ENCODE results near the gene PDCL3.

The PDCL3 gene

GRCh38 chr2:100526868-100527267 lies 35.9 kb upstream of the PDCL3 start:
- TF ChIP-seq CTCF (conservative IDR thresholded peaks at IDR 0.05; ENCODE audit: low read depth, low read length) = no peak
- no peak for DNase-seq (ENCODE audit: low read depth)
- H3K4me3 ChIP-seq (ENCODE audit: low read depth, low read length) = no peak overlapping the region

- no peak for DNase-seq (ENCODE audit: low read depth)
- no peak for TF ChIP-seq CTCF (conservative IDR thresholded peaks at IDR 0.05; ENCODE audit: low read depth, low read length)
- no peak overlapping the region for H3K4me3 ChIP-seq (ENCODE audit: low read depth, low read length)
Measured at GRCh38 chr2:100527440-100528015, 35.3 kb upstream of the PDCL3 start.

- no peak overlapping the region for H3K4me3 ChIP-seq (ENCODE audit: low read depth, low read length)
- TF ChIP-seq CTCF (conservative IDR thresholded peaks at IDR 0.05; ENCODE audit: low read depth, low read length) = no peak
- no peak for DNase-seq (ENCODE audit: low read depth)
Measured at GRCh38 chr2:100529176-100529575, 33.6 kb upstream of the PDCL3 start.

GRCh38 chr2:100529900-100530299 lies 32.9 kb upstream of the PDCL3 start:
- no peak for DNase-seq (ENCODE audit: low read depth)
- TF ChIP-seq CTCF (conservative IDR thresholded peaks at IDR 0.05; ENCODE audit: low read depth, low read length) = no peak
- no peak overlapping the region for H3K4me3 ChIP-seq (ENCODE audit: low read depth, low read length)

GRCh38 chr2:100535855-100536254 lies 26.9 kb upstream of the PDCL3 start:
- no peak for DNase-seq (ENCODE audit: low read depth)
- no peak for TF ChIP-seq CTCF (conservative IDR thresholded peaks at IDR 0.05; ENCODE audit: low read depth, low read length)
- no peak overlapping the region for H3K4me3 ChIP-seq (ENCODE audit: low read depth, low read length)

- DNase-seq (ENCODE audit: low read depth) = no peak
- no peak overlapping the region for H3K4me3 ChIP-seq (ENCODE audit: low read depth, low read length)
- no peak for TF ChIP-seq CTCF (conservative IDR thresholded peaks at IDR 0.05; ENCODE audit: low read depth, low read length)
Measured at GRCh38 chr2:100537918-100538317, 24.9 kb upstream of the PDCL3 start.

GRCh38 chr2:100539221-100539620 lies 23.6 kb upstream of the PDCL3 start:
- DNase-seq (ENCODE audit: low read depth) = no peak
- no peak overlapping the region for H3K4me3 ChIP-seq (ENCODE audit: low read depth, low read length)
- TF ChIP-seq CTCF (conservative IDR thresholded peaks at IDR 0.05; ENCODE audit: low read depth, low read length) = no peak

Data from choroid plexus epithelial cell (primary cell).